H1 (cell line): Measurements from ENCODE around the gene IRAK4. TPM values are rescaled to one million over a fixed set of nuclear protein-coding genes. Genes with fewer than 3 reads are reported as not detected.

Experiments
- CHD7 ChIP-seq: fragments of 300-600 bp; sonication (generic); IDR thresholded peaks from 2 replicates; pipeline ENCODE4 v1.7.1; 2012; ENCODE audit warnings: low read length, moderate library complexity, mild to moderate bottlenecking, inconsistent platforms; ENCODE audit not compliant: insufficient replicate concordance
- SIX5 ChIP-seq: IDR thresholded peaks from 2 replicates; pipeline ENCODE4 v1.6.1; 2011; ENCODE audit warnings: mild to moderate bottlenecking, low read depth, low read length
- polyA plus RNA-seq, 7 experiments: library from polyadenylated mRNA; depleted of rRNA in 3 of 7; stranded (reverse) in 5 of 7; unstranded in 2 of 7; fragments of >200 nt in 5 of 7; fragments of 200-250 nt in 2 of 7; gene quantifications; 1 replicate in 5 of 7; 2 replicates in 1 of 7; 4 replicates in 1 of 7; pipeline versions ENCODE4 v1.2.1 to v1.2.3, GENCODE V29; 2011 to 2013; ENCODE audit warnings: missing spikeins in 2 of 7, mixed read lengths in 2 of 7
- total RNA-seq: library from RNA; stranded (reverse); fragmentation: NEBNext Ultra II Directional; extraction: Animal tissue kit (Norgen Biotek cat#: 25700); gene quantifications from 2 replicates; pipeline ENCODE4 v1.2.1, GENCODE V29; 2021

Gene IRAK4
- total and polyA plus RNA-seq, 2 of the 8 experiments (the other 6 are each of a cell fraction or from before 2014, with no cell fraction given): 2.3 to 7.7 TPM

- no peak for TF ChIP-seq CHD7
- no peak for TF ChIP-seq SIX5
Observed at GRCh38 chr12:43826681-43827080, 67.9 kb downstream of the IRAK4 start (continued).
